SK-N-MC (cell line): ENCODE results near the gene ANKRD34B.

Source experiments
- DNase-seq: peaks from one replicate; pipeline ENCODE4 v3.0.0-alpha.2; 2011; ENCODE audit warnings: low read depth, low spot score
- H3K27ac ChIP-seq: fragments of 200-600 bp; sonication (generic); 2 replicates; pipeline ENCODE4 v1.5.1; 2016; ENCODE audit warnings: mixed run types
- H3K36me3 ChIP-seq: fragments of 200-600 bp; sonication (generic); 2 replicates; pipeline ENCODE4 v1.6.1; 2017; ENCODE audit warnings: antibody characterized with exemption, low read length, mixed read lengths; ENCODE audit not compliant: insufficient read depth
- H3K4me3 ChIP-seq: fragments of 200-600 bp; sonication (generic); 2 replicates; pipeline ENCODE4 v1.5.1; 2016
- H3K9ac ChIP-seq: fragments of 200-600 bp; sonication (generic); 2 replicates; pipeline ENCODE4 v1.8.0; 2017; ENCODE audit warnings: mixed run types, mixed read lengths; ENCODE audit not compliant: insufficient read length
- H3K9me3 ChIP-seq: fragments of 200-600 bp; sonication (generic); 2 replicates; pipeline ENCODE4 v1.6.1; 2017; ENCODE audit warnings: low read depth, mild to moderate bottlenecking, antibody characterized with exemption, low read length, moderate library complexity, mixed read lengths
- EZH2 ChIP-seq: fragments of 200-600 bp; sonication (generic); IDR thresholded peaks from one replicate; pipeline ENCODE4 v1.6.1; 2017; ENCODE audit warnings: antibody characterized with exemption
- FOXP2 ChIP-seq: optimal IDR thresholded peaks from 2 replicates; pipeline ENCODE3; 2011; ENCODE audit warnings: mild to moderate bottlenecking, moderate library complexity; ENCODE audit not compliant: insufficient read depth; ENCODE audit errors: extremely low read length, control extremely low read depth
- POLR2AphosphoS5 ChIP-seq: IDR thresholded peaks from 2 replicates; pipeline ENCODE4 v1.6.1; 2012; ENCODE audit warnings: mild to moderate bottlenecking, low read depth, low read length, borderline replicate concordance

ANKRD34B gene

DNA sequence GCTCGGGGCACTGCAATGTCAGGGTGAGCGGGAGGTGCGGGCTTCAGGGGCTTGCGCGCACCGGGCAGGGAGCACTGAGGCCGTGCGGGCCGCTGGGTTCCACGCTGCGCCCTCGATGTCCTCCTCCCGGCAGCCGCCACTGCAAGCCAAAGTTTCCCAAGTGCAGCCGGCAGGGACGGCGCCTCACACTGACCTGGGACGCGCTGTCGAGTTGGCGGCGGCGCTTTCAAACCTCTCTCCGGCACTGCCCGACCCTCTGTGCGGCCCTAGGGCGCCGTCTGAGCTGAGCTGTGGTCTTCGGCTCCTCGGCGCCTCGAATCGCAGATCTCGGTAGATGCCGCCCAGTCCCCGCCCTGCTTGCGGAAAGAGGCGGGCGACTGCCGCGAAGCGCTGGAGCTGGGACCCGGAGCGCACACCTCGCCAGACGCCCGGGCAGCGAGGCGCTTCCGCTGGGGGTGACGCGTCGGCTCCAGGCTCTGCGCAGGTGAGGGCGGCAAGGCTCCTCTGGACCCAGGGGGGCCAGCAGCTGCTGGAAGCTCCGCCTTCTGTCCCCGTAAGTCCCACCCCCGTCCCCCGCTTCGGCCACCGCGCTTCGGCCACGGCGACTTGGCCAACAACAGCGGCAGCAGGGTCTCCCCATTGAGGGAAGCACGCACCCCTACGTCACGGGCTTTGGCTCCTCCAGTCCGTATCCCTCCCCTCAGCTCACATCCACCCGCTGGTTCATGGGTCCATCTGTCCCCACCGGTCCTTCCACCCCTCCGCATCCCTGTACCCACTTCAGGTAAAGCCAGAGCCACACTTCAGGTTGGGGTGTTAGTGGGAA lies at the start of gene ANKRD34B:
Gene ANKRD34B (minus strand): TSS at position 320 of the 826 bp plus-strand sequence. CDS start 10,261 bp downstream, outside the sequence.
- DNase-seq = no peak
- Histone ChIP-seq H3K9me3 (no peaks in the 10 kb centered on the region), H3K4me3 (peak within 1 kb of the TSS; percentile 77), H3K36me3 (no peaks in the 10 kb centered on the region), H3K9ac (no peak within 1 kb of the TSS), H3K27ac (no peak within 1 kb of the TSS)
- TF ChIP-seq EZH2 (no peak), FOXP2 (no peak), POLR2AphosphoS5 (no peak)

DNA sequence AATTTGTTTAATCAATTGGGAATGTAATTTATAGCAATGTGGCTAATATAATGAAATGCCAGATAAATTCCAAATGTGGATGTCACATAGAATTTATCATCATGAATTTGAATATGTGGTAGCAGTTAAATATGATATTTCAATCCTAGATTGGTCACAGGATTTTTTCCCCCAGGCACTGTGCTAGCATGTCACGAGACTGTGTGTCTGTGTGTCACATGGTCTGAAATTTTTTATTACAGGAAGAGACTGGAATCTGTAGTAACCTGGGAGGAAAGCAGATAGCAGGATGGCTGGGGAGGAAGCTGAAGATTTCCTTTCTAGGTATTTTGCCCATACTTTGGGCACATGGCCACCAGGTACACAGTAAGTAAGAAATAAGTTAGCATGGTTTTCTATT lies 49.0 kb upstream of the ANKRD34B start:
- Histone ChIP-seq H3K9me3 (no peaks in the 10 kb centered on the region), H3K36me3 (no peaks in the 10 kb centered on the region; the same call in 1 of the 2 replicates), H3K9ac (no peak overlapping the region), H3K27ac (peak overlapping the region; percentile 56; the same call in 1 of the 2 replicates), H3K4me3 (no peak overlapping the region)
- no peak for TF ChIP-seq EZH2
- TF ChIP-seq FOXP2 = no peak
- no peak for TF ChIP-seq POLR2AphosphoS5
- peak; percentile 51 for DNase-seq

DNA sequence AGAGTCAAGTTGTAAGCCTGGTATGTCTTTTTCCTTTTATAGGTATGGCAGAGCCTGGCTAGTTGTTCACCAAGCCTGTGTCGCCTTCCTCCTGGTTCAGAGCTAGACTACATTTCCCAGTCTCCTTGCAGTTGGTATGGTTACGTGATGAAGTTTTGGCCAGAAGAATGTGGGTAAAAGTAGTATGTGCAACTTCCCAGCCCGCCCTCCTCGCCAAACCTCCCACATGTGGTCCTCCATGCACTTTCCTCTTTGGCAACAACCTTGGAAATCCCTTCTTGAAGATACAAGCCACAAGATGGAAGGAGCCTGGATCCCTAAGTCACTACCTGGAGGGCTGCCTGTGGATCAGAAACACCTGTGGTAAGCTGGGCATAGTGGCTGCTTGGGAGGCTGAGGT lies 48.4 kb upstream of the ANKRD34B start:
- TF ChIP-seq POLR2AphosphoS5 (no peak), FOXP2 (no peak)
- H3K9me3 ChIP-seq = no peaks in the 10 kb centered on the region
- no peak overlapping the region for H3K9ac ChIP-seq
- 0 out of 2 replicates have a peak overlapping the region, but pooled peaks have one; percentile 56 for H3K27ac ChIP-seq
- no peak overlapping the region for H3K4me3 ChIP-seq
- H3K36me3 ChIP-seq = no peaks in the 10 kb centered on the region; the same call in 1 of the 2 replicates
- no peak for DNase-seq

DNA sequence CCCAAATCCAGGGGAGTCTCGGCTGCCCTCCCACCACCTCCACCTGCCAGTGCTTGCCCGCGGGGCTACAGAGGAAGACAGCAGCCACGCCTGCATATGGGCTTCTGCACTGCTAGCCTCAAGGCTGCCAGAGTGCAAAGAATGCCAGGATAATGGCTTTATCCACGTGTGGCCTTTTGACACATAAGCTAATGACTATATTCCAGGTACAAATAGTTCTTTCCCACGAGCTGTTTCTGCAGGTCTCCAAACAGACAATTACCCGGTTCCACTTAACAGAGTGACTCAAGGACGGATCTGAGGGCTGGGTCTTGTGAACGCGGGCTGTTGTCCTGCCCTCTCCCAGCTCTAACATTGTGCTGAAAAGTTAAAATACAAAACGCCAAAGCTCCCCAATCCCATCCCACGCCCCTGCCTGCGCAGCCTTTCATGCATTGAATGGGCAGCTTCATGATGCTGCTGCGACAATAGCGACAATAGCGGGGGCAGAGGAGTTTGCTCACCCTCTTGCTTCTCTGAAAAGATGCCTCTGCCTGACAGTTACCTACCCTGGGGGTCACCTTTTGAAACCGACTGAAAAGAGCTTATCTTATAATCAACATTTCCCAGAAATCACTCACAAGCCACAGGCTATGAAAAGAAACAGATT lies 45.3 kb upstream of the ANKRD34B start:
- Histone ChIP-seq H3K4me3 (no peak overlapping the region), H3K27ac (no peak overlapping the region), H3K36me3 (no peaks in the 10 kb centered on the region; the same call in 1 of the 2 replicates), H3K9ac (no peak overlapping the region), H3K9me3 (0 out of 2 replicates have a peak, but pooled peaks cover 2% of the 10 kb centered on the region)
- no peak for TF ChIP-seq POLR2AphosphoS5
- TF ChIP-seq FOXP2 = no peak
- no peak for TF ChIP-seq EZH2
- DNase-seq = no peak

- Histone ChIP-seq H3K9me3 (0 out of 2 replicates have a peak, but pooled peaks cover 2% of the 10 kb centered on the region), H3K9ac (no peak overlapping the region), H3K36me3 (no peaks in the 10 kb centered on the region), H3K27ac (no peak overlapping the region), H3K4me3 (no peak overlapping the region)
- DNase-seq = no peak
- no peak for TF ChIP-seq POLR2AphosphoS5
- TF ChIP-seq EZH2 = no peak
- TF ChIP-seq FOXP2 = no peak
Observed at GRCh38 chr5:80609692-80610091, 39.6 kb upstream of the ANKRD34B start.

DNA sequence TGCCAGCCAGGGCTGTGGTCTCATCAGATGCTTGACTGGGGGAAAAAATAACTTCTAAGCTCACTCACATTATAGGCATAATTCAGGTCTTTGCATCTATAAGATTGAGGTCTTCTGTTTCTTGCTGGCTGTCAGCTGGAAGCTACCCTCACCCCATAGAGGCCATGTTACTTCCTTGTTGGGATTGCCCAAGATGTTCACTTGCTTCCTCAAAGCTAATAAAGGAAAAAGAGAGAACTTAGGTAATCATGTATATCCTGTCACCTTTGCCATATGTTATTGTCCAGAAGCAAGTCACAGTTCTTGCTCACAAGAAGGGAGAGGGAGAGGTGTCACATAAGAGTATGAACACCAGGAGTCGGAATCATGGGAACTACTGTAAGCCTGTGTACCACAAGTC lies 38.7 kb upstream of the ANKRD34B start:
- 0 out of 2 replicates have a peak, but pooled peaks cover 2% of the 10 kb centered on the region for H3K9me3 ChIP-seq
- no peak overlapping the region for H3K27ac ChIP-seq
- TF ChIP-seq POLR2AphosphoS5 = no peak
- TF ChIP-seq EZH2 = no peak
- TF ChIP-seq FOXP2 = no peak
- no peak overlapping the region for H3K9ac ChIP-seq
- H3K4me3 ChIP-seq = no peak overlapping the region
- no peaks in the 10 kb centered on the region for H3K36me3 ChIP-seq
- DNase-seq = no peak

DNA sequence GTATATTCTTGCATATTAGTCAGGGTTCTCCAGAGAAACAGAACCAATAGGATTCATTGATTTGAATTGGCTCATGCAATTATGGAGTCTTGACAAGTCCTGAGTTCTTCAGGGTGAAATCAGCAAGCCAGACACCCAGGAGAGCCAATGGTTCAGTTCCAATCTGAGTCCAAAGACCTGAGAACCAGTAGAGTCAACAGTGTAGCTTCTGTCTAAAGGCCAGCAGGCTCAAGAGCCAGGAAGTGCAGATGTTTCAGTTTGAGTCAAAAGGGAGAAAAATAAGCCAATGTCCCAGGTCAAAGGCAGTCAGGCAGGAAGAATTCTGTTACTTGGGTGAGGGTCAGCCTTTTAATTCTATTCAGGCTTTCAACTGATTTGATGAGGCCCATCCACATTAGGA lies 37.8 kb upstream of the ANKRD34B start:
- Histone ChIP-seq H3K4me3 (no peak overlapping the region), H3K9me3 (0 out of 2 replicates have a peak, but pooled peaks cover 2% of the 10 kb centered on the region), H3K9ac (no peak overlapping the region), H3K27ac (no peak overlapping the region), H3K36me3 (no peaks in the 10 kb centered on the region)
- DNase-seq = no peak
- no peak for TF ChIP-seq POLR2AphosphoS5
- TF ChIP-seq FOXP2 = no peak
- TF ChIP-seq EZH2 = no peak

- no peaks in the 10 kb centered on the region for H3K36me3 ChIP-seq
- H3K27ac ChIP-seq = no peak overlapping the region
- TF ChIP-seq FOXP2 (no peak), POLR2AphosphoS5 (no peak), EZH2 (no peak)
- H3K4me3 ChIP-seq = no peak overlapping the region
- H3K9ac ChIP-seq = no peak overlapping the region
- 0 out of 2 replicates have a peak, but pooled peaks cover 2% of the 10 kb centered on the region for H3K9me3 ChIP-seq
- DNase-seq = no peak
Observed at GRCh38 chr5:80607343-80607742, 37.3 kb upstream of the ANKRD34B start.
